ENCODE measurements around the gene LCLAT1.

The LCLAT1 gene

GRCh38 chr2:30447149-30448045 lies at the start of gene LCLAT1:
Gene LCLAT1, plus strand, starts transcription at chr2:30447246. Its CDS starts 78,345 bp downstream, at chr2:30525591.
- DNase-seq (ENCODE audit: extremely low spot score, insufficient read length, low read depth) (peak; percentile 75), FAIRE-seq (peak; percentile 86)

GRCh38 chr2:30398084-30398873 lies 48.8 kb upstream of the LCLAT1 start:
- no peak for FAIRE-seq
- no peak for DNase-seq (ENCODE audit: extremely low spot score, insufficient read length, low read depth)

GRCh38 chr2:30400151-30400954 lies 46.7 kb upstream of the LCLAT1 start:
- DNase-seq (ENCODE audit: extremely low spot score, insufficient read length, low read depth) (no peak), FAIRE-seq (no peak)

GRCh38 chr2:30402441-30403182 lies 44.4 kb upstream of the LCLAT1 start:
- FAIRE-seq (no peak), DNase-seq (ENCODE audit: extremely low spot score, insufficient read length, low read depth) (no peak)

- no peak for FAIRE-seq
These were observed 43.3 kb upstream of the LCLAT1 start for GRCh38 chr2:30403592-30404312.

GRCh38 chr2:30404319-30405259 lies 42.5 kb upstream of the LCLAT1 start:
- FAIRE-seq (no peak), DNase-seq (ENCODE audit: extremely low spot score, insufficient read length, low read depth) (no peak)

More at GRCh38 chr2:30403592-30404312, 43.3 kb upstream of the LCLAT1 start:
- no peak for DNase-seq (ENCODE audit: extremely low spot score, insufficient read length, low read depth)

GRCh38 chr2:30405260-30405605 lies 41.8 kb upstream of the LCLAT1 start:
- DNase-seq (ENCODE audit: extremely low spot score, insufficient read length, low read depth) (no peak), FAIRE-seq (no peak)

- FAIRE-seq (no peak), DNase-seq (ENCODE audit: extremely low spot score, insufficient read length, low read depth) (no peak)
These were observed 40.2 kb upstream of the LCLAT1 start for GRCh38 chr2:30406853-30407252.

GRCh38 chr2:30408961-30409387 lies 38.1 kb upstream of the LCLAT1 start:
- no peak for DNase-seq (ENCODE audit: extremely low spot score, insufficient read length, low read depth)
- no peak for FAIRE-seq

- FAIRE-seq = no peak
- no peak for DNase-seq (ENCODE audit: extremely low spot score, insufficient read length, low read depth)
These were observed 36.8 kb upstream of the LCLAT1 start for GRCh38 chr2:30410217-30410616.

- FAIRE-seq = no peak
- DNase-seq (ENCODE audit: extremely low spot score, insufficient read length, low read depth) = no peak
These were observed 34.9 kb upstream of the LCLAT1 start for GRCh38 chr2:30412047-30412683.

GRCh38 chr2:30412684-30413570 lies 34.1 kb upstream of the LCLAT1 start:
- FAIRE-seq = no peak
- no peak for DNase-seq (ENCODE audit: extremely low spot score, insufficient read length, low read depth)

GRCh38 chr2:30414961-30415360 lies 32.1 kb upstream of the LCLAT1 start:
- FAIRE-seq (no peak), DNase-seq (ENCODE audit: extremely low spot score, insufficient read length, low read depth) (no peak)

GRCh38 chr2:30417253-30417652 lies 29.8 kb upstream of the LCLAT1 start:
- DNase-seq (ENCODE audit: extremely low spot score, insufficient read length, low read depth) (no peak), FAIRE-seq (no peak)

- FAIRE-seq = no peak
These were observed 25.9 kb upstream of the LCLAT1 start for GRCh38 chr2:30421026-30421603.

More at GRCh38 chr2:30421026-30421603, 25.9 kb upstream of the LCLAT1 start:
- DNase-seq (ENCODE audit: extremely low spot score, insufficient read length, low read depth) = no peak

Measured in GM18507 (cell line).